HCEC 1CT (cell line): ENCODE results near the gene SFXN5.
"Not testable (repeated sequence)": the region's sequence is repeated elsewhere in the genome, so short reads cannot be mapped to it uniquely, and the experiment has no call there.

Experiments
- DNase-seq: peaks from one replicate; pipeline ENCODE4 v3.0.0-alpha.2; 2017

Gene SFXN5, protein sequence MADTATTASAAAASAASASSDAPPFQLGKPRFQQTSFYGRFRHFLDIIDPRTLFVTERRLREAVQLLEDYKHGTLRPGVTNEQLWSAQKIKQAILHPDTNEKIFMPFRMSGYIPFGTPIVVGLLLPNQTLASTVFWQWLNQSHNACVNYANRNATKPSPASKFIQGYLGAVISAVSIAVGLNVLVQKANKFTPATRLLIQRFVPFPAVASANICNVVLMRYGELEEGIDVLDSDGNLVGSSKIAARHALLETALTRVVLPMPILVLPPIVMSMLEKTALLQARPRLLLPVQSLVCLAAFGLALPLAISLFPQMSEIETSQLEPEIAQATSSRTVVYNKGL

DNA sequence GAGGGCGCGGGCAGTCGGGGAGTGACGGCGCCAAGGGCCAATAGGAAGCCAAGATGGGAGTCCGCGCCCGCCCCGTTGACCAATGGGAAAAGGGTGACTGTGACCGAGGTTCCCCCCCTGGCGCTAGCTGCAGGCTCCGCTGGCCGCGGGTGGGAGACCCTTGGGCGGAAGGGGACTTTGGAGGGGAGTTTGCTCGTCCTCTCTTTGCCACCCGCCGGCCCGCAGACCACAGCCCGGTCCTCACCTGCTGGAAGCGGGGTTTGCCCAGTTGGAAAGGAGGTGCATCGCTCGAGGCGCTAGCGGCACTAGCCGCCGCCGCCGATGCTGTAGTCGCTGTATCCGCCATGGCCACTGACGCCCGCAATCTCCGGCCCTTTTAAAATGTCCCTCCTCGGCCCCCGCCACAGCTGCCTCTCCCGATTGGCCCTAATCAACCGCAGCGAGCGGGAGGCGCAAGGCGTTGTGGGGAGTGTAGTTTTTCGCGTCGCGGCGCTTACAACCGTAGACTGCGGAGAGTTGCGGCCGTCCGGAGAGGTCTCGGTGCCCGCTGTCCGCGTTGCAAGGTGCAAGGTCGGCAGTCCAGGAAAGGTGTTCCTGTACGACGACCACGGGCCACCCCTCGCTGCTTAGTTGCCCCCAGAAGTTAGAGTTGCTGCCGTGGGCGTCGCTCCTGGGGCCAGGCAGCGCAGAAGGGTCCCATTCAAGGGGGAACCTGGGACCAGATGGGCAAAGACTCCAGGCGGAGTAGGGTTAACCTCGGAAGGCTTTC lies at the start of gene SFXN5:
SFXN5 (minus strand) TSS at position 353 of the 769 bp plus-strand sequence; CDS start at position 346, 7 bp downstream.
- peak; percentile 94 for DNase-seq

DNA sequence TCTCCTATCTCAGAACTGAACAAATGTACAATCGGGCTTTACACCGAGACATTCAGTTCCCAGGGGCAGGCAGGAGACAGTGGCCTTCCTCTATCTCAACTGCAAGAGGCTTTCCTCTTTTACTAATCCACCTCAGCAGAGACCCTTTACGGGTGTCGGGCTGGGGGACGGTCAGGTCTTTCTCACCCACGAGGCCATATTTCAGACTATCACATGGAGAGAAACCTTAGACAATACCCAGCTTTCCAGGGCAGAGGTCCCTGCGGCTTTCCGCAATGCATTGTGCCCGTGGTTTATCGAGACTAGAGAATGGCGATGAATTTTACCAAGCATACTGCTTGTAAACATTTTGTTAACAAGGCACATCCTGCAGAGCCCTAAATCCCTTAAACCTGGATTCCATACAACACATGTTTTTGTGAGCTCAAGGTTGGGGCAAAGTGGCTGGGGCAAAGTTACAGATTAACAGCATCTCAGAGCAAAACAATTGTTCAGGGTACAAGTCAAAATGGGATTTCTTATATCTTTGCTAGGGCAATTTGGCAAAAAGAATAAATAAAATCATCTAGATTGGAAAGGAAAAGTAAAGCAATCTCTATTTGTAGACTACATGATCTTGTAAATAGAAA lies 48.2 kb upstream of the SFXN5 start:
- not testable (repeated sequence) for DNase-seq

DNA sequence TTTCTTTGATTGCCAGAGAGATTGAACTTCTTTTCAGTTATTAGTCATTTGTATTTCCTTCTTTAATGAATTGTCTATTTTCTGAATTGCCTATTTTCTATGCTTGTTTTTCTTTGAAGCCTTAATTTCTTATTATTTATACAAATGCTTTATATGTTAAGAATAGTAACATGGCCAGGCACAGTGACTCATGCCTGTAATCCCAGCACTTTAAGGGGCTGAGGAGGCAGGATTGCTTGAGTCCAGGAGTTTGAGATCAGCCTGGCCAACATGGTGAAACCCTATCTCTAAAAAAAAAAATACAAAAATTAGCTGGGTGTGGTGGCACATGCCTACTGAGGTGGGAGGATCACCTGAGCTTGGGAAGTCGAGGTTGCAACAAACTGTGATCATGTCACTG lies 45.9 kb upstream of the SFXN5 start:
- peak; percentile 15 for DNase-seq

DNA sequence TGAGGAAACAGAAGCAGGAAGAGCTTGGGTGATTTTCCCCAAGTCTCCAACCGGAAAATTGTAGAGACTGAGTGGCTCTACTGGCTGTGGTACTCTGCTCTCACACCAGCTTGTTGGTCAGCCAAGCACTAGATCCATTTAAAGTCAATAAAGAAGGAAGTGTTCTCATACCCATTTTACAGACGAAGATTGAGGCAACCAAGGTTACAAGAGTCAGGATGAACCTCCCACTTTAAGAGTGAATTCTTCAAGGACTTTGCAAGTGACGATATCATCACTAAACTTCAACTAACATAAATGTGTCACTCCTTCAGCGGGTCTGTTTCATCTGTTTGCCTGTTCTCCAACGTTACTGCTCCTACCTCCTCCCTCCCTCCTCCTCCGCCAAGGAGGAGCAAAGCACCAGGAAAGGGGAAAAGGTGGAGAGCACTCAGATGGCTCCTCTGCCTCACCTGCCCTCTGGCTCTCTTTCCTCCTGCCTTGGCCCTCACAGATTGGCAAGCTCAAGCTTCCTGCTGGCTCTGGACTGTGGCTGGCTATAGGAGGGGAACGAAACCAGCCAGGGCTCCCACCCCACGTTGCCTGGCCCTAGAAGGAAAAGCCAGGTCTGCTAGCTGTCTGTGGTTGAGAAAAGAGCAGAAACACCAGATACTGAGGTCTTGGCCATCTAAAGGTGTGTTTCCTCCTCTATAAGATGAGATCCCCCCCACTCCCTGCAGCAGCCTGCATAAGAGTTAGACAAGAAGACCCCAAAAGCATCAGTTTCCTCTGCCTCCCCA lies 44.9 kb upstream of the SFXN5 start:
- DNase-seq = no peak

DNA sequence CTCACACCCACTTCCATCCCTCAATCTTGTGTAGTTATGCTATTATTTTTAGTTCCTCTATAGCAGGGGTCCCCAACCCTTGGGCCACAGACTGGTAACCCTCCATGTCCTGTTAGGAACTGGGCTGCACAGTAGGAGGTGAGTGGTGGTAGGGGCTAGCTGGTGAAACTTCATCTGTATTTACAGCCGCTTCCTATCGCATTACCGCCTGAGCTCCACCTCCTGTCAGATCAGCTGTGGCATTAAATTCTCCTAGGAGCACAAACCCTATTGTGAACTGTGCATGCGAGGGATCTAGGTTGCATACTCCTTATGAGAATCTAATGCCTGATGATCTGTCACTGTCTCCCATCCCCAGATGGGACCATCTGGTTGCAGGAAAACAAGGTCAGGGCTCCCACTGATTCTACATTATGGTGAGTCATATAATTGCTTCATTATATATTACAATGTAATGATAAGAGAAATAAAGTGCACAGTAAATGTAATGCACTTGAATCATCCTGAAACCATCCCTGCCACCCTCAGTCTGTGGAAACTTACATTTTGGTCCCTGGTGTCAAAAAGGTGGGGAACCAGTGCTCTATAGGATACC lies 42.9 kb upstream of the SFXN5 start:
- peak; percentile 68 for DNase-seq

DNA sequence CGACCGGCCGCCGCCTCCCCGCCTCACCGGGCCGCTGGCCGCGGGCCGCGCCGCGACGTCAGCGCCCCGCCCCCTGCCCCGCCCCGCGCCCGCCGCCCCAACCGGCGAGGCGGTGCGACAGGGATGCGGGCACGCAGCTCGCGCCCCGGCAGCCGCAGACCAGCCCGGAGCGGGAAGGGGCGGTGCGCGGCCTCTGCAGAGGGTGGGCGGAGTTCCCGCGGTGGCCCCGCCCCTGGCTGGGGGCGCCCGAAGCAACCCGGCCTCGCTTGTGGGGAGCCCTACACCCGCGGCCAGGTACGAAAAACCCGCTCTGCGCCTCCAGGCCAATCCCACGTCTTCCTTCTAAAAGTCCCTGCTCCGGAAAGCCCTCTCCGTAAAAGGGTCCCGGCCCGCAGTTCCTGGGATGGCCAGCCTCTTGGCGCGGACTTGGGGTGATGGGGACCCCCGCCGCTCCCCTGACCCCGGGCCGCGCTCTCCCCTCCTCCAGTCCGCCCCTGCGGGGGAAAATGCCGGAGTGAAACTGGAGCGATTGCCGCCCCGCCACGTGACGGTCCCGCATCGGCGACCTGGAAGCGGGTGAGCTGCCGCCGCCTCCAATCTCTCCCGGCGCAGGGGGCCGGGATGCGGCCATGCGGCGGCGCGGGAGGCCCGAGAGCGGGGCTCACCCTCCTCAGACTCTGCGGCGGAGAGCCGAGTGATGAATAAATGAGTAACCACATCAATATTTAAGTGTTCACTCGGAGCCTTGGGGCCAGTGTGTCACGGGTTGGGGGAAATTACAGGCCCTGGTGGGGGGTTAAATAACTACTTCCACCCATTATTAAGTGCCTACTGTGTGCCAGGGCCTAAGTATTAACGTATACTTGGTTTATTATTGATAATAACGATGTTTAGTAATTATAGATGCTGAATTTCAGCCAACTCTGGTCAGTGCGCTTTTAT lies 41.7 kb upstream of the SFXN5 start, which contains the start of gene RAB11FIP5:
RAB11FIP5 (minus strand) TSS at position 36 of the 942 bp plus-strand sequence. CDS start 171 bp downstream, outside the sequence.
- DNase-seq = peak; percentile 91

DNA sequence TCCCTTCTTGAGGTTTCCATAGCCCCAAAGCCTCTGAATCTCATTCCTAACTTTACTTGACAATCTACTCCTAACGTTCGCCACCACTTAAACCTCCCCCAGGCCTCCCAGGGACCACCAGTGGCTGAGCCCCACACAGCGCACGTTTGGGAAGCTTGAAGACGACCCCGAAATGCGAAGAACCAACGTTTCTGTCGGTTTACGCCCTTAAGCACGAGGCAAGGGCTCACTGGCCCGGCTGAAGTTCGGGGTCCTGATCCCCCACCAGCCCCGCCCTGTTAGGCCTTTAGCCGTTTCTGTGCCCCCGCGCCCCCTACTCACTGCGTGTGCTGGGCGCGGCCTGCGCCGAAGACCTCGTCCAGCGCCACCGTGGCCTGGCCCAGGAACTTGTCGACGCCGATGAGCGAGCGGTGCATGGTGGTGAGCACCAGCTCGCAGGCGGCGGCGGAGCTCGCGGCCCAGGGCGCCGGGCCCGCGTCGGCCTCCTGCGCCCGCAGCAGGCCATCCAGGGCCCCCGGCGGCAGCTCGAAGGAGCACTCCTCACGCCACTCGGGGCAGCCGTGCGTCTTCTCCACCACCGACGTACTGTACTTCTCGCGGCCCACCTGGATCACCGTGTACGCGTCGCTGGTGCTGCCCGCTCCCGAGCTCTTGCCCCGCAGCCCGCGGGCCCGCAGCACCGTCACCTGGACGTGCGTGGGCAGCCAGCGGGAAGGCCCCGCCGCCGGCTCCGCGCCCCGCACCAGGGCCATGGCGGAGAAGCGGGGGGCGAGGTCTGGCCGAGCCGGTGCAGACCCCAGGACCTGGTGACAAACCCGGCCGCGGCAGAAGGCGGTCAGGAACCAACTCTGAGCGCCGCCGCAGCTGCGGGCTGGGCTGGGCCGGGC lies 40.8 kb upstream of the SFXN5 start:
- peak; percentile 43 for DNase-seq

DNA sequence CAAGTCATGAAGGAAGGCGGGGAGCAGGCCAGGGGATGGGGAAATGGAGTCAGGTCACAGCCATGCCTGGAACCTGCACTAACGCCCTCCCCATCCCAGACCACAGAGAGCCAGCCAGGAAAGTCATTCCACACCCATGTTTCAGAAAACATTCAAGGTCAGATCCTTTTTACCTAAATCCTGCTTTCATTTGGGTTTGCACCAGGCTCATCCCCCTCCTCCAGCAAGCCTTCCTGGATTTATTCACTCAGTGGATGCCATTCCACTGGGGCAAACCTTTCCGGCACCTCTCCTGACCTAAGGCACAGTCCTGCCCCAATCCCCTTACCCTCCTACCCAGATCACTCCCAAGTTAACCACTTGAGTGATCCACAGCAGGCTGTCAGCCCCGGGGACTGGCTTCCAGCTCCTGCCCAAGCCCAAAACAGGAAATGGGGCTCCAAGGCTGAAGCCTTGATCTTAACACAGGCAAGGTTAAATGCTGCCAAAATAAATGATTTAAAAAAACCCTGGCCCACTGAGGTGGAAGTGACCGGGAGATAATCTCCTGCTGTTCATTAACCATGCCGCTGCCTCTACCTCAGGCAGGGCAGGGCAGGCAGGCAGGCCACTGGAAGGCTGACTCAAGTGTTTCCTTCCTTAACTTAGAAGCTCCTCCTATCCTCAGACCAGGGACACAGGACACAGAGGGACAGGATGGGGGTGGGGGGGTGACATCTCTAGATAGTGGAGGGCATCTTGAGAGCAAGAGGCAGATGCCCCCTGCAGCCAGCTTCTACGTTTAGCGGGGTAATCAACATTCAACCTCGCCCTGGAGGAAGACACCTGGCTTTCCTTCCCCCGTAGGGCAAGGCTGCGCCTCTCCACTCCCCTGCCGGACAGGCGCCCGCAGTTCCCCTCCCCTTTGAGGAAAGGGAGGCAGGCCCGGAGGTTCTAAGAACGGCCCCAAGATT lies 39.8 kb upstream of the SFXN5 start:
- peak; percentile 53 for DNase-seq

DNA sequence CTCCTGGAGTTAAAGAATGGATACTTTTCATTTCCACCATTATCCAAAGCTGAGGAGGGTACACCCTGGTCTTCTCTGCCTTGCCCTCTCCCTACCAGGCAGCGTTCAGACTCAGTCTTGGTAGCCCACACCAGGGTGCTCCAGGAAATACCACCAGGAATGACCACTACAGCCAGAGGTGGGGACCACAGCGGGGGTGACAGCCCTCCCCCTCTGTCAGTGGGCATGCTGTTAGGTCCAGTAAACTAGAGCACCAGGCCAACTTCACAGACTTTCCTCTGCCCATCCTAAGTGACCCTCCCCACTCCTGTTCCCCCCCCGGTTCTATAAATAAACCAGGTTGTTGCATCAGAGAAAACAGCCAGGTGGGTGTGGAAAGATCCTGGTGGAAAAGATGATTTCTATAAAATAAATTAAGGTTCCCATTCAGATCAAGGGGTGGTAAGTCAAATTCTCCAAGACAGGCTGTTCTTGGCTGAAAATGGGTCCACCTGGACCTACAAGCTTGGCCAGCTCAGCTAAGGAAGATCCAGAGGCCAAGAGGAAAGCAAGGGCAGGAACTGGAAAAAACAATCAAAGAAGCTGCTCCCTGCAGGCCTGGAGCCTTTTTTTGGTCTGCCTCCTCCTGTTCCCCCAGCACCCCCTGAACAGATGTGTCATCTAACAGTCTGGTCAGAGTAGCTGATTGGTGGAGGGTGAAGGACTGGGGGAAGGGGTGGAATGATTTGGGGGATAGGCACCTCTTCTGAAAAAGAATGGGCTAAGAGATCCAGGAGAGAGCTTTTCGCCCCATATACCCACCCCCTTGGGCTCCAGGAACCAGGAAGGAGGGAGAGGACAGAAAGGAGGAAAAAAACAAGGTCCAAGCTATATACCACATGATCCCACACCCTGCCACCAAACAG lies 38.9 kb upstream of the SFXN5 start:
- DNase-seq = peak; percentile 69

DNA sequence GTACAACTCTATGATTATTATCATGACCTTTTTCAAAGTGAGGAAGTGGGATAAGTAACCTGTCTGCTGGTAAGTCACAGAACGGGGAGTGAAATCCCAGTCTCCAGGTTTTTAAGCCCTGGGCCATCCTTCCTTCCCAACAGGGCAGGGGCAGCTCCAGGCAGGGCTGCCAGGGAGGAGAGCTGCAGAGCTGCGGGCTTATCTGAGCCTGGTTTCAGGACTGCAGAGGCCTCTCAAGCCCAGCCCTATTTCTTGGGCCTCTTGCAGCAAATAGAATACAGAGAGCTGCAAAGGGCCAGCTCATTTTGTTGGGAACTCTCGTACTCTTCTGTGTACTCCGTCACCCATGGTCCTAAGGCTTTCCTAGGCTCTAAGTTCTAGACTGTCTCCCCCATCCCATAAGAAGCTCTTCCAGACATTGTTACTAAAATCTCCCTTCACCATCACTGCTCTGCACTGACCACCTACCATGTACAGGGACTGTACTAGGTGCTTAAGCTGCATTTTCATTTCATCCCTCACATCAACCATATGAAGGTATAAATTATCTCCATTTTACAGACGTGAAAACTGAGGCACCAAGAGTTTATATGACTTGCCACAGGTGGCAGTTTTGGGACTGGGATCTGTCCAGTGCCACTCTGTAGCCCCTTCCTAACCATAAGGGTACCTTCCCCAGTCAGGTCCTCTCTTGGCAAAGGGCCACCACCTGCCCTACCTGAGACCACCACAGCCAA lies 38.1 kb upstream of the SFXN5 start:
- DNase-seq = no peak

DNA sequence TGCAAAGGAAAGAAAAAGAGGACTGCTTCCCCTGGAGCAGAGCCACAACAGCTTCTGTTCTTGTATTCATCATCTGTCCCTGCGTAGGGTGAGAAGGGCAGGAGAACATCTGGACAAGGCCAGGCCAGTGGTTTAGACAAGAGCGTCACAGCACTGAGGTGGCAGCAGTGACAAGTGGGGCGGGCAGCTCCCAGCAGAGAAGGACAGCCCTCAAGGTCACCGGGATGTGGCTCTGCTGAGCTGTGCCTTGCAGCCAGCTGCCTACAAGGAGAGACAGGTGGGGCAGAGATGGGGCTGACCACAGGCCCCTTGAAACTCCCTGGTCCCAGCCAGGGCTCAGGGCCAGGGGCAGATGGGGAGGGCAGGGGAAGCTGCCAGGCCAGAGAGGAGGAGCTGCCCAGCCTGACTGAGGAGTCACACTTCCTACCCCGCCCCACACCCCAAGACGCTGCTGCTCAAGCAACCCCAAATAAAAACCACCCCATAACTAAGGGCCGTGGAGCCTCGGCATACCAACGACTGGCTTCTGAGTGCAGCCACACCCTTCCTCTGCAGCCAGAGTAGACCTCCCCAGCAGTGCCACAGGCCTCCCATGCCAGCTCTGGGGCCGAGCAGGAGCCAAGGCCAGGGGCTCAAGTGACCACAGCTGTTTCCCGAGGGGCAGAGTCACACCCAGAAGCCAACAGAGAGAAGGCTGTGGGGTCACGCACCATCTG lies 35.9 kb upstream of the SFXN5 start:
- DNase-seq = peak; percentile 60

DNA sequence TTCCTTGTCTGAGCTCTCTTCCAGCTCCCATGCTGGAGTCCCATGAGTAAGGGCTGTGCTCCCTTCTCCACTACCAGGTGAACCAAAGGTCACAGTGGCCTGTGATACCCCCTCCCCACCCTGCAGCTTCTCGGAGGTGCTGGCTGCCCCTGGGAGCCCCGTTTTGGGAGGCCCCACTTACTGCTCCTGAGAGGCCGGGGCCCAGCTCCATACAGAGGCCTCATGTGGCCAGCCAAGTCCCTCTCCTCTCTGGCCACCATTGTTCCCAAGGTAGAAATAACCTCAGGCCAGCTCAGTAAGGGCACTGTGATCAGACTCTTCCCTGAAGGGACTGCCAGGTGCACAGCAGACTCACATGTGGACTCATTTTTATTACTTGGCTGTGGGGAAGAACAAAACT lies 35.3 kb upstream of the SFXN5 start:
- DNase-seq = no peak

DNA sequence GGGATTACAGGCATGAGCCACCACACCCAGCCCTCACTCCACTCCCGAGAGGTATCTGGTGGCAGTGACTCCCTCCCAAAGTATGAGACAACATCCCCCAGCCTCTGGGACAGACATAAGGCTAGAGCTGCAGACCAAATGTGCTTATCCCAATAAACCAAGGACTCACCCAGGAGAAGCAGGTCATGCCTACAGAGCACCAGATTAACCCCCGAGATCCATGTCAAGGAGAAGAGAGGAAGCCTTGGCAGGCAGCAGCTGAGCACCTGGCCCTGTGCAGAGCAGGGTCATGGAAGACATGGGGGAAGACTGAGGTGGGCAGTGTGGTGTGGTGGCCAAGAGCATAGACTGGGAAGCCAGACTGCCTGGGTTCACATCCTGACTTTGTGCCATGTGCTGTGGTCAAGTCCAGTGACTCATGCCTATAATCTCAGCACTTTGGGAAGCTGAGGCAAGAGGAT lies 34.0 kb upstream of the SFXN5 start:
- peak; percentile 12 for DNase-seq

DNA sequence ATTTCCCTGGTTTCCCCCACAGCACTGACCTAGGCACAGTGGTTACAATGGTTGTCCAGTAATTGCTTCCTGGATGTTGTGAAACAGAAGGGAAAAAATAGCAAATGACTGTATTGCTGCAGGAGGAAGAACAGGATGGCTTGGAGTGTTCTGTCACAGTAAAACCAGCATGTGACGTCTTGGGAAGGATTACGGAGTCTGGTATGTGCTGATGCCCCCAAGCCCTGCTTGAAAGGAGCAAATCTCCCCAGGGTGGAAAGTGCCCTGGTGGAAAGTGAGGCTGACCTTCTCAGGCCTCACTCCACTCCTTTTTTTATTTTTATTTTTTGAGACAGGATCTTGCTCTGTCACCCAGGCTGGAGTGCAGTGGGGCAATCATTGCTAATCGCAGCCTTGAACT lies 33.4 kb upstream of the SFXN5 start:
- DNase-seq = no peak

DNA sequence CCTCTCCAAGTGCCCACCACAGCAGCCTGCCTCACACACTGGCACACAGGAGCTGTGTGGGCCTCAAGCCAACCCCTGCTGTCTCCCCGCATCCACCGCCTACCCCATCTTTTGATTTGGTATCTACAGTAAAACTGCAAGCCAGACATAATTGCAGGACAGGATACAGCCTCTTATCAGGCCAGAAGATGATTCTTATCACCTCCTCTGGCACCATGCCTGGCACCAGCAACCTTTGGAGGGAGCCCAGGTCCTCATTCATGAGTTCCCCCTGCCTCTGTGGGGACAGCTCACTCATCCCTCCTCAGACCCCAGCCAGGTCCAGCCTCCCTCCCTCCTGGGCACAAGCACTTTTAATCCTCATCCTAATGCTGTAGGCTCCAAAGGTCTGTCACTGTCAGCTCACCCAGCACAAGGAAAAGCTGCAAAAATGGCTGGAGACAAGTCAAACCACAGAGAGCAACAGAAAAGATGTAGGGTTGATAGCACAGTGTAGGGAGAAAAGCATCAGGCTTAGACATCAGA lies 31.6 kb upstream of the SFXN5 start:
- DNase-seq = no peak
